Keratinocyte (primary cell): ENCODE results near the gene ZSWIM7. TPM values are rescaled to one million over a fixed set of nuclear protein-coding genes. Genes with fewer than 3 reads are reported as not detected.
A peak's percentile ranks its signal among the peaks of the same experiment; 100 is the strongest.
"Not testable (repeated sequence)": the region's sequence is repeated elsewhere in the genome, so short reads cannot be mapped to it uniquely, and the experiment has no call there.

Experiments used
- DNase-seq: peaks from one replicate; pipeline ENCODE4 v3.0.0-alpha.2; 2011; ENCODE audit warnings: low read depth, missing footprints, low spot score
- FAIRE-seq: peaks from 2 replicates; lab custom pipeline; 2011; peaks lifted over from hg19 to GRCh38; lab: Jason Lieb, UNC
- H2AFZ ChIP-seq: 2 replicates; pipeline ENCODE4 v1.6.0; 2012; ENCODE audit warnings: low read length, control low read depth, inconsistent platforms; ENCODE audit not compliant: control insufficient read depth
- H3K27ac ChIP-seq: 2 replicates; pipeline ENCODE4 v1.5.1; 2011; ENCODE audit warnings: low read length; ENCODE audit not compliant: control insufficient read depth, insufficient read depth
- H3K27me3 ChIP-seq: 3 replicates; pipeline ENCODE4 v1.6.0; 2011; ENCODE audit warnings: low read length; ENCODE audit not compliant: control insufficient read depth, insufficient read depth; ENCODE audit errors: extremely low read depth
- H3K36me3 ChIP-seq, 2 experiments: 2 replicates in 1 of 2; 3 replicates in 1 of 2; pipeline ENCODE4 v1.5.1; 2011; ENCODE audit warnings: low read length in 2 of 2, mild to moderate bottlenecking in 1 of 2; ENCODE audit not compliant: control insufficient read depth in 2 of 2, insufficient read depth in 2 of 2; ENCODE audit errors: extremely low read depth in 1 of 2
- H3K4me1 ChIP-seq: 3 replicates; pipeline ENCODE4 v1.5.1; 2011; ENCODE audit warnings: low read length; ENCODE audit not compliant: control insufficient read depth, insufficient read depth; ENCODE audit errors: extremely low read depth
- H3K4me2 ChIP-seq: 3 replicates; pipeline ENCODE4 v1.6.0; 2011; ENCODE audit warnings: low read depth, low read length; ENCODE audit not compliant: control insufficient read depth, insufficient read depth; ENCODE audit errors: extremely low read depth
- H3K4me3 ChIP-seq, 3 experiments: fragments of 200-600 bp in 1 of 3; sonication (generic) in 1 of 3; 2 replicates in 2 of 3; 3 replicates in 1 of 3; pipeline ENCODE4 v1.5.1; 2011 to 2016; ENCODE audit warnings: low read length in 3 of 3, mild to moderate bottlenecking in 3 of 3, control low read depth in 2 of 3, inconsistent platforms in 1 of 3, low read depth in 1 of 3, mixed read lengths in 1 of 3, mixed run types in 1 of 3, moderate library complexity in 1 of 3; ENCODE audit not compliant: control insufficient read depth in 2 of 3, insufficient read depth in 2 of 3; ENCODE audit errors: extremely low read depth in 1 of 3
- H3K79me2 ChIP-seq: 2 replicates; pipeline ENCODE4 v1.6.0; 2012; ENCODE audit warnings: low read length; ENCODE audit not compliant: control insufficient read depth, insufficient read depth
- H3K9ac ChIP-seq: 3 replicates; pipeline ENCODE4 v1.6.0; 2011; ENCODE audit warnings: low read length; ENCODE audit not compliant: control insufficient read depth, insufficient read depth; ENCODE audit errors: extremely low read depth
- H3K9me1 ChIP-seq: 3 replicates; pipeline ENCODE4 v1.6.0; 2011; ENCODE audit warnings: low read length; ENCODE audit not compliant: control insufficient read depth, insufficient read depth; ENCODE audit errors: extremely low read depth
- H3K9me3 ChIP-seq: 2 replicates; pipeline ENCODE4 v1.5.1; 2012; ENCODE audit warnings: low read depth, low read length; ENCODE audit not compliant: control insufficient read depth
- H4K20me1 ChIP-seq: 3 replicates; pipeline ENCODE4 v1.6.0; 2011; ENCODE audit warnings: low read length; ENCODE audit not compliant: control insufficient read depth, insufficient read depth; ENCODE audit errors: extremely low read depth
- EZH2 ChIP-seq: IDR thresholded peaks from one replicate; pipeline ENCODE4 v1.6.1; 2012; ENCODE audit warnings: inconsistent platforms, mild to moderate bottlenecking, low read length, moderate library complexity
- dilution Hi-C: fragments of 300-500 bp; cut with MboI; formaldehyde crosslinking; loops from one replicate; pipeline ENCODE4 v1.7.0; 2020; ENCODE audit warnings: low sequenced_read_pairs; ENCODE audit not compliant: extremely low pct_ligation_motif_present
- polyA plus RNA-seq, 5 experiments: library from polyadenylated mRNA; depleted of rRNA in 3 of 5; stranded (reverse) in 3 of 5; stranded (forward) in 1 of 5; unstranded in 1 of 5; fragments of >200 nt; gene quantifications; 1 replicate in 1 of 5; 2 replicates in 3 of 5; 3 replicates in 1 of 5; pipeline versions ENCODE4 v1.2.1 to v1.2.3, GENCODE V29; 2011 to 2012; ENCODE audit warnings: missing spikeins in 2 of 5, low read depth in 1 of 5, low replicate concordance in 1 of 5
- TF ChIP-seq, protein P1 (sequence below), 3 experiments: IDR thresholded peaks in 1 of 3; conservative IDR thresholded peaks in 1 of 3; optimal IDR thresholded peaks in 1 of 3; 2 replicates in 2 of 3; 3 replicates in 1 of 3; pipeline versions ENCODE3 to v1.5.1; 2011; ENCODE audit warnings: low read length in 3 of 3, mild to moderate bottlenecking in 3 of 3, moderate library complexity in 2 of 3, control low read depth in 1 of 3, inconsistent platforms in 1 of 3; ENCODE audit not compliant: insufficient read depth in 2 of 3; ENCODE audit errors: extremely low read depth in 1 of 3

Gene ZSWIM7
- polyA plus RNA-seq, 1 donor (not counting 4 experiments of a cell fraction or from before 2014, with no cell fraction given): 47.1 TPM

DNA sequence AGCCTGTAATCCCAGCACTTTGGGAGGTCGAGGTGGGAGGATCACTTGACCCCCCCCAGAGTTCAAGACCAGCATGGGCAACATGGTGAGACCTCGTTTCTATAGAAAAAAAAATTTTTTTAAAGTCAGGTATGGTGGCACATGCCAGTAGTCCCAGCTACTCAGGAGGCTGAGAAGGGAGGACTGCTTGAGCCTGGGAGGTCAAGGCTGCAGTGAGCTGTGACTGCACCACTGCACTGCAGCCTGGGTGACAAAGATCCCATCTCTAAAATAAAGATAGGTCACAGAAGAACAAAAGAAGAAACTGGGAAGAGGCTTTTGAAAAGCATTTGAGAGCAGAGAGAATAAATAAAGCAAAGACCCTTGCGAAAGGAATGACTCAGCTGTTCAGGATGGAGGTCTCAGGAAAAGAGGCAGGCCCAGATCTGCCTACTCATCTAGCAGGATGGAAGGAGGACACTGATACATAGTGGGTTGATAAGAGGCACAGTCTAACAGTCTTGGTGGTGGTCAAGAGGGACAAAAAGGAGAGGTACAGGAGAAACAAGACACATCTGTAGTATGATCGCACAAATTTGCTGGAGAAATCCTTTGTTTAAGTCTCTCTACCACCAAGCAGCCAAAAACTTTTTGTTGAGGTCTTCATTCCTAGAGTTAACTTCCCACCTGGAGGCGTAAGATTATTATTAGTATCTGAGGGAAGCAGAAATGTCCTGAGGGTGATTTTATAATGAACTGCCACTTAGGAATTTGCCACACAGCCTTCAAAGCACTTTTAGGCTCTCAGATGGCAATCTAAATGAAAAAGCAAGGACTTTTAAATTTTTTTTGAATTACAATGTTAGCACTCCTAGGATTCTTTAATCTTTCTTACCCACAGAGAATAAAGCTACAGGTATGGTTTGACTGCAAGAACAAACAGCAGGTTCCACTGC is 17.6 kb downstream of the ZSWIM7 start:
- H3K4me1 ChIP-seq: peaks cover 32% of the 10 kb centered on the region
- peaks cover 2% of the 10 kb centered on the region for H3K9me1 ChIP-seq
- peak overlapping the region; percentile 53 for H3K4me2 ChIP-seq
- no peaks in the 10 kb centered on the region for H4K20me1 ChIP-seq
- no peak for TF ChIP-seq EZH2
- TF ChIP-seq, protein P1, sequence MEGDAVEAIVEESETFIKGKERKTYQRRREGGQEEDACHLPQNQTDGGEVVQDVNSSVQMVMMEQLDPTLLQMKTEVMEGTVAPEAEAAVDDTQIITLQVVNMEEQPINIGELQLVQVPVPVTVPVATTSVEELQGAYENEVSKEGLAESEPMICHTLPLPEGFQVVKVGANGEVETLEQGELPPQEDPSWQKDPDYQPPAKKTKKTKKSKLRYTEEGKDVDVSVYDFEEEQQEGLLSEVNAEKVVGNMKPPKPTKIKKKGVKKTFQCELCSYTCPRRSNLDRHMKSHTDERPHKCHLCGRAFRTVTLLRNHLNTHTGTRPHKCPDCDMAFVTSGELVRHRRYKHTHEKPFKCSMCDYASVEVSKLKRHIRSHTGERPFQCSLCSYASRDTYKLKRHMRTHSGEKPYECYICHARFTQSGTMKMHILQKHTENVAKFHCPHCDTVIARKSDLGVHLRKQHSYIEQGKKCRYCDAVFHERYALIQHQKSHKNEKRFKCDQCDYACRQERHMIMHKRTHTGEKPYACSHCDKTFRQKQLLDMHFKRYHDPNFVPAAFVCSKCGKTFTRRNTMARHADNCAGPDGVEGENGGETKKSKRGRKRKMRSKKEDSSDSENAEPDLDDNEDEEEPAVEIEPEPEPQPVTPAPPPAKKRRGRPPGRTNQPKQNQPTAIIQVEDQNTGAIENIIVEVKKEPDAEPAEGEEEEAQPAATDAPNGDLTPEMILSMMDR (optimal IDR thresholded peaks at IDR 0.05 in 1 of 3, IDR thresholded peaks at IDR 0.05 in 1 of 3, conservative IDR thresholded peaks at IDR 0.05 in 1 of 3; ENCODE audit: extremely low read depth in 1 of 3, insufficient read depth in 2 of 3, low read length in 3 of 3): no peak
- H3K9me3 ChIP-seq: no peaks in the 10 kb centered on the region
- no peaks in the 10 kb centered on the region for H3K27me3 ChIP-seq
- dilution Hi-C loops: no loop called here
- DNase-seq (no peak), FAIRE-seq (peak; percentile 85)
- H2AFZ ChIP-seq: no peak overlapping the region
- peaks cover 10% of the 10 kb centered on the region for H3K79me2 ChIP-seq
- no peak overlapping the region for H3K9ac ChIP-seq
- H3K36me3 ChIP-seq: peaks cover 15 to 43% of the 10 kb centered on the region in 2 experiments
- no peak overlapping the region for H3K4me3 ChIP-seq
- peak overlapping the region; percentile 32 for H3K27ac ChIP-seq

DNA sequence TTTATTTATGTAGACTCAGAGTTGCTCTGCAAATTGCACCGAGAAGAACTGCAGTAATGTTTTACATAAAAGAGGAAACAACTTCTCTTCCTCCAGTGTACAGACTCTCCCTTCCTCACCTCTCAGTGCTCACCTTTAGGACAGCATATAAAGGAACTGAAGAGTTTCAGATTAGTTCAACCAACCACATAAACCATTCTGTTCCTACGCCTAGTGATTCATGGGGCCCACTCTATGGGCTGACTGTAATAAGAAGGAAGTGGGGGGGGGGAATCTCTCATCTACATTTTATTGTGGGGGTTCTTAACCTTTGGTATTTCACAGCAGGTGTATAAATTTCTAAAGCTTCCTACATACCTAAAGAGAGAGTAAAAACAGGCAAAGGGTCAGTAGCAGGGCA is 18.3 kb downstream of the ZSWIM7 start:
- FAIRE-seq (no peak), DNase-seq (no peak)
- Histone ChIP-seq H4K20me1 (no peaks in the 10 kb centered on the region), H3K36me3 (peaks cover 16 to 43% of the 10 kb centered on the region in 2 experiments), H3K9me1 (peaks cover 2% of the 10 kb centered on the region), H3K27me3 (no peaks in the 10 kb centered on the region), H3K4me1 (peaks cover 32% of the 10 kb centered on the region), H3K9ac (no peak overlapping the region), H3K79me2 (peaks cover 15% of the 10 kb centered on the region), H3K27ac (peak overlapping the region; percentile 32), H3K9me3 (no peaks in the 10 kb centered on the region), H3K4me2 (peak overlapping the region; percentile 23), H3K4me3 (no peak overlapping the region), H2AFZ (no peak overlapping the region)
- dilution Hi-C loops: no loop called here
- TF ChIP-seq, protein P1 (optimal IDR thresholded peaks at IDR 0.05 in 1 of 3, IDR thresholded peaks at IDR 0.05 in 1 of 3, conservative IDR thresholded peaks at IDR 0.05 in 1 of 3; ENCODE audit: extremely low read depth in 1 of 3, insufficient read depth in 2 of 3, low read length in 3 of 3): no peak
- TF ChIP-seq EZH2: no peak

DNA sequence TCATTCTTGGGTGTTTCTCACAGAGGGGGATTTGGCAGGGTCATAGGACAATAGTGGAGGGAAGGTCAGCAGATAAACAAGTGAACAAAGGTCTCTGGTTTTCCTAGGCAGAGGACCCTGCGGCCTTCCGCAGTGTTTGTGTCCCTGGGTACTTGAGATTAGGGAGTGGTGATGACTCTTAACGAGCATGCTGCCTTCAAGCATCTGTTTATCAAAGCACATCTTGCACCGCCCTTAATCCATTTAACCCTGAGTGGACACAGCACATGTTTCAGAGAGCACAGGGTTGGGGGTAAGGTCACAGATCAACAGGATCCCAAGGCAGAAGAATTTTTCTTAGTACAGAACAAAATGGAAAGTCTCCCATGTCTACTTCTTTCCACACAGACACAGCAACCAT is 20.5 kb downstream of the ZSWIM7 start:
- H3K27me3 ChIP-seq, H3K9me1 ChIP-seq, H3K4me2 ChIP-seq, H4K20me1 ChIP-seq, H2AFZ ChIP-seq, H3K9ac ChIP-seq, H3K4me3 ChIP-seq, dilution Hi-C loops, FAIRE-seq, H3K27ac ChIP-seq, H3K9me3 ChIP-seq, DNase-seq: not testable (repeated sequence)
- H3K36me3 ChIP-seq: peaks cover 20 to 38% of the 10 kb centered on the region in 2 experiments
- H3K79me2 ChIP-seq: peaks cover 34% of the 10 kb centered on the region
- peaks cover 32% of the 10 kb centered on the region for H3K4me1 ChIP-seq
